RWPE1 (cell line): ENCODE data around the gene FAM98C.

Experiments
- CTCF ChIA-PET: fragments of 350-600 bp; sonication (Branson Sonifier 250); formaldehyde crosslinking; extraction: SDS; loops from one replicate; lab custom pipeline; 2021; lab: Yijun Ruan, JAX
- POLR2A ChIA-PET: fragments of 400-600 bp; formaldehyde crosslinking; extraction: SDS; loops from one replicate; lab custom pipeline; 2020; ENCODE audit warnings: antibody characterized with exemption; ENCODE audit not compliant: low non-redundant PET; lab: Yijun Ruan, JAX
- DNase-seq: peaks from one replicate; pipeline ENCODE4 v3.0.0; 2012; ENCODE audit warnings: low spot score
- H3K27ac ChIP-seq: fragments of 450-650 bp; 2 replicates; pipeline ENCODE4 v1.5.1; 2017
- TF ChIP-seq, protein P1 (sequence below): fragments of 450-650 bp; conservative IDR thresholded peaks from 2 replicates; pipeline ENCODE4 v1.5.1; 2017; ENCODE audit warnings: low read depth, mild to moderate bottlenecking

Gene FAM98C

DNA sequence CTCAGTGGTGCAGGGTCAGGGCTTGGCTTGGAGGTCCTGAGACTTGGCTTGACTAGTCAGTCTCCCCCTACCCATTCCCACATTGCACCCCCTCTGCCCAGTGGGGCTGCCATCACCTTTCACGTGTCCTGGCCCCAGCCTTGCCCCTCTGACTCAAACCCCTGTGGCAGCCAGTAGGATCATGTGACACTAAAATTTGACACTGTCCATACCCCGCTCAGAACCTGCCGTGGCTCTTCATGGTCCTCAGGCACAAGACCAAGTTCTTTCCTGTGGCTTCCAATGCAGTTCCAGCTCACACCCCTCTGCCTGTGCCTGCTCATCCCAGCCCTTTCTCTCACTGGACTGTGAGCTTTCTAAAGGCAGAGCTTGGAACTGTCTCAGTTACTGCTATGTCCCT is 26.3 kb upstream of the FAM98C start:
- no peak for DNase-seq
- TF ChIP-seq, protein P1, sequence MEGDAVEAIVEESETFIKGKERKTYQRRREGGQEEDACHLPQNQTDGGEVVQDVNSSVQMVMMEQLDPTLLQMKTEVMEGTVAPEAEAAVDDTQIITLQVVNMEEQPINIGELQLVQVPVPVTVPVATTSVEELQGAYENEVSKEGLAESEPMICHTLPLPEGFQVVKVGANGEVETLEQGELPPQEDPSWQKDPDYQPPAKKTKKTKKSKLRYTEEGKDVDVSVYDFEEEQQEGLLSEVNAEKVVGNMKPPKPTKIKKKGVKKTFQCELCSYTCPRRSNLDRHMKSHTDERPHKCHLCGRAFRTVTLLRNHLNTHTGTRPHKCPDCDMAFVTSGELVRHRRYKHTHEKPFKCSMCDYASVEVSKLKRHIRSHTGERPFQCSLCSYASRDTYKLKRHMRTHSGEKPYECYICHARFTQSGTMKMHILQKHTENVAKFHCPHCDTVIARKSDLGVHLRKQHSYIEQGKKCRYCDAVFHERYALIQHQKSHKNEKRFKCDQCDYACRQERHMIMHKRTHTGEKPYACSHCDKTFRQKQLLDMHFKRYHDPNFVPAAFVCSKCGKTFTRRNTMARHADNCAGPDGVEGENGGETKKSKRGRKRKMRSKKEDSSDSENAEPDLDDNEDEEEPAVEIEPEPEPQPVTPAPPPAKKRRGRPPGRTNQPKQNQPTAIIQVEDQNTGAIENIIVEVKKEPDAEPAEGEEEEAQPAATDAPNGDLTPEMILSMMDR, result no peak
- H3K27ac ChIP-seq, result peak overlapping the region; percentile 88
- CTCF ChIA-PET, result interaction anchor here (0.6 kb wide), 1 partner anchor 393 kb away, joined by 3 read pairs; no protein-coding TSS in a partner anchor
- POLR2A ChIA-PET, result interaction anchor here (0.5 kb wide), 1 partner anchor 121 kb away, joined by 3 read pairs; no protein-coding TSS in a partner anchor

DNA sequence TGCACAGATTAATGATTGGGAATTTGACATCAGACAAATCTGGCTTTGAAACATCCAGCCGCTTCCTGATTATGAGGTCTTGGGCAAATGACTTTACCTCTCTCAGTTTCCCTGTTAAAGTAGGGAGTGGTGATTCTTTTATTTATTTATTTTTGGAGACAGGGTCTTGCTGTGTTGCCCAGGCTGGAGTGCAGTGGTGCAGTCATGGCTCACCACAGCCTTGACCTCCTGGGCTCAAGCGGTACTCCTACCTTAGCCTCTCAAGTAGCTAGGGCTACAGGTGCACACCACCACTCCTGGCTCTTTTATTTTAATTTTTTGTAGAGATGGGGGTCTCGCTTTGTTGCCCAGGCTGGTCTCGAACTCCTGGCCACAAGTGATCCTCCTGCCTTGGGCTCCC is 25.8 kb upstream of the FAM98C start:
- no peak for DNase-seq
- CTCF ChIA-PET, result interaction anchor here (0.5 kb wide), 1 partner anchor 42 kb away, joined by 3 read pairs; no protein-coding TSS in a partner anchor
- POLR2A ChIA-PET, result no interaction called here
- H3K27ac ChIP-seq, result no peak overlapping the region
- TF ChIP-seq, protein P1, result no peak

DNA sequence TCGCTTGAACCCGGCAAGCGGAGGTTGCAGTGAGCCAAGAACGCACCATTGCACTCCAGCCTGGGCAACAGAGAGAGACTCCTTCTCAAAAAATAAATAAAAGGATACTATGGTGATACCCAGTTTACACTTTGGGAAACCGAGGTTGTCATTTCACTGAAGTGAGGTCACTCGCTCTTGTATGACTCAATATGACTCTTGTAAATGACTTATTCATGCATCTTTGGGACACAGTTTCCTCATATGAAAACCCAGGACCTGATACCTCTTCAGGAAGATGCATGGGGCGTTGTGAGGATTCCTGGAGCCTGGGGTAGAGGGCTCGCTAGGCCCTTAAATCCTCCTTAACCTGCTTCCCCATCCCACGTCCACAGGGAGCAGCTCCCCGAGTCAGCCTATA is 24.0 kb upstream of the FAM98C start:
- TF ChIP-seq, protein P1, result no peak
- ChIA-PET CTCF (no interaction called here), POLR2A (no interaction called here)
- H3K27ac ChIP-seq, result no peak overlapping the region
- no peak for DNase-seq

DNA sequence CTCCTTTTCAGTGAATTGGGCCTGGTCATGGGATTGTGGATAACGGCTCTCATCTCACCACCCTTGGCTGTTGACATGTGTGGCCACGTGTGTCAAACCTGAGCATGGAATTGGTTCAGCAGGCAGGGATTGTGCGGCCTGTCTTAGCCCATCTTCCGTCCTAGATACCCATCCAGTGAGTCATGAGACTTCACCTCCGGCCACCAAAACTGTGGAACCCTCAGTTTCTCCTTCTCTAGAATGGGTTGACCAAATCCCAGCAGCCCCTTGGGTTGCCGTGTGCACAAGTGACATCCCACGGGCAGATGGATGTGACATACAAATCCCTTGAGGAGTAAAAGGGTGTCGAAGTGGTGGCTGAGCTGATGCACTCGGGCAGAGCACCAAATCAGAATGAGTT is 21.8 kb upstream of the FAM98C start:
- ChIA-PET POLR2A (no interaction called here), CTCF (no interaction called here)
- no peak for DNase-seq
- TF ChIP-seq, protein P1, result no peak
- peak overlapping the region; percentile 2; the same call in 1 of the 2 replicates for H3K27ac ChIP-seq

DNA sequence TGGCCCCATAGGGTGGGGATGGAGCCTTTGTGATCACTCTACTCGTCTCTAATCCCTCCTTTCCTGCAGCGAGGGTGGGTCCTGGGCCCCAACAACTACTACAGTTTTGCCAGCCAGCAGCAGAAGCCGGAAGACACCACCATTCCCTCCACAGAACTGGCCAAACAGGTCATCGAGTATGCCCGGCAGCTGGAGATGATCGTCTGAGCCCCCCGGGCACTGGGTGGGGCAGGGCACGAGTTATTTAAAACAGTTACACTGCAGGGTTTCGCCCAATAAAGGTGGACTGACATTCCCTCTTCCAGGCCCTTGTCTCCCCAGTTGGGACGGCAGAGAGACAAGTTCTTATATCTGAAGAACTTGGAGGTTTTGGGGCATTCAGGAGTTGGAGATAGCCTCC is 19.7 kb upstream of the FAM98C start:
- H3K27ac ChIP-seq, result peak overlapping the region; percentile 51
- TF ChIP-seq, protein P1, result no peak
- ChIA-PET CTCF (no interaction called here), POLR2A (no interaction called here)
- no peak for DNase-seq

DNA sequence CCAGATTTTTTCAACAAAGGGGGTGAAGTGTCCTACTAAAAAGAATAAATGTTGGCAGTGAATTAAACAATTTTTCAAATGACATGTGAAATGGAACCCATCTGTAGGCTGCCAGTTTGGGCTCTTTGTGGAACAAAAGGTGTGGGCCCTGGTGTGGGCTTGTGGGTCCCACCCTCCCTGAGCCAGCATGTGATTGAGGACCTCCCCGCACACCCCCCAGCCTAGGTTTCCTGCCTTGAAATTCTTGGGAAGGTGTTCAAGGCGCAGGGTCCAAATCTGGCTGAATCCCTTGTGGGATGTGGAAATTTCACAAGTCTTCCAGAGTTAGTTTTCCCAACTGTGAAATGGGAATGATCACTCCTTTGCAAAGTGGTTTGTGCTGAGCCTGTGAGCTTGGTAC is 19.1 kb upstream of the FAM98C start:
- CTCF ChIA-PET, result interaction anchor here (0.7 kb wide), 2 partner anchors 150 to 877 kb away, joined by 4 to 5 read pairs; partner anchors contain the start of gene ZNF793
- POLR2A ChIA-PET, result no interaction called here
- TF ChIP-seq, protein P1, result no peak
- DNase-seq, result no peak
- peak overlapping the region; percentile 51 for H3K27ac ChIP-seq
